Iris pigment epithelial cell (primary cell): ENCODE data around the gene RMRP.
"Not testable (repeated sequence)": the region's sequence is repeated elsewhere in the genome, so short reads cannot be mapped to it uniquely, and the experiment has no call there.

Experiments
- DNase-seq: peaks from one replicate; pipeline ENCODE4 v3.0.0-alpha.2; 2011; ENCODE audit warnings: low read depth

The RMRP gene

DNA sequence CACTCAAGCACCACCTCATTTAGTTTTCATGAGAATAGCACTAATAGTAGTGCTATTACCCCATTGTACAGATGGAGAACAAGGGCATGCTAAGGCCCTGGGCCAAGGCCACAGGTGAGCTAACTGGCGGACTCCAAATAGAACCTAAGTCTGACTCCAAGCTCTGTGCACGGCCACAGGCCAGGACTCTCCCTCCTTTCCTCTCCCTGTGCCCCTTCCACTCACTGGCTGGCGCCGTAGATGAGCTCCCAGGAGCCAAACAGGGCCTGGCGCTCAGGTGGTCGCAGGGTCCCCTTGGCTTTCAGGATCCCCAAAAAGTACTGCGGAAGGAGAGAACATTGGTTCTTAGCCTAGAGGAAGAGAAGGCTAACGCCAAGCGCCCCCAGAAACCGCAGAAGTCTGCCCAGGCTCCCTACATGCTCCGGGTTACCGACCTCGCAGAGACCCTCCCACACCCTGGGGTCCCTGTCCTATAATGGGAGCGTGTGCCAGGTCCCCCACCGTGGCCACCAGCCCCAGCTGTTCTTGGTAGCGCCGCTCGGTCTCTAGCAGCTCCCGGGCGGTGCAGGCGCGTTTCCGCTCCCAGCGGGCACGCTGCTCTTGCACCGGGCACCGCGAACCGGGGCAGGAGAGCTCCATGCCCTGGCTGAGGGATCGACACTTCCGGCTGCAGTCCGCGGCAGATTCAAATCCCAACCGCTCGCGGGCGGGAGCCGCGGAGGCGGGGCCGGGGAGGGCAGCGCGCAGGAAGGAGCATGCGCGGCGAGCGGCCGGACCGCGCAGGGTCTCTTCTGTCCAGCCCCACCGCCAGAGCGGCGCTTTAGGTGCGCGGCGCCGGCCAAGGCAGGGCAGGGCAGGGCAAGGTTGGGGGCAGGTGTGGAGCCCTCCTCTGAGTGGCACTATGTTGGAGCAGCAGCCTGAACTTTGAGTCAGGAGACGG, 7.0 kb upstream of the RMRP start, which contains the start of gene ARHGEF39:
TSS of gene ARHGEF39 (minus strand) at position 665 of the 940 bp plus-strand sequence. CDS start at position 639, 26 bp downstream.
- peak; percentile 66 for DNase-seq

DNA sequence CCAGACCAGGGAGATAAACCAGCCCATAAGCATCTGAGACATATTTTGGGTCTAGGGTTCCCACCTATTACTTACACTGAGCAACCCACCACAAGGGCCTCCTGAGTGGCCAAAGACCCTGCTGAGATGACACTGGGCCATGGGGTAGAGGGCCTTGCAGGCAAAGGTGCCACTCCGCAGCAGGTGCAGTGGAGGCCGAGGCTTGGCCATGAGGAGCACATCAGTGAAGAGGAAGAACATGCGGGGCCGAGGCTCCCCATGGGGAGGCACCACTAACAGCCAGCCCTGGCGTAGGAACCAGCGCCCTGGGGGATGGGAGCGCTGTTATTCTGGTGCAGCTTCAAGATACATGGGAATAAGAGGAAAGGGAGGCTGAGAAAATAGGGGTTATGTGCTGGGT, 4.6 kb upstream of the RMRP start:
- DNase-seq: no peak

DNA sequence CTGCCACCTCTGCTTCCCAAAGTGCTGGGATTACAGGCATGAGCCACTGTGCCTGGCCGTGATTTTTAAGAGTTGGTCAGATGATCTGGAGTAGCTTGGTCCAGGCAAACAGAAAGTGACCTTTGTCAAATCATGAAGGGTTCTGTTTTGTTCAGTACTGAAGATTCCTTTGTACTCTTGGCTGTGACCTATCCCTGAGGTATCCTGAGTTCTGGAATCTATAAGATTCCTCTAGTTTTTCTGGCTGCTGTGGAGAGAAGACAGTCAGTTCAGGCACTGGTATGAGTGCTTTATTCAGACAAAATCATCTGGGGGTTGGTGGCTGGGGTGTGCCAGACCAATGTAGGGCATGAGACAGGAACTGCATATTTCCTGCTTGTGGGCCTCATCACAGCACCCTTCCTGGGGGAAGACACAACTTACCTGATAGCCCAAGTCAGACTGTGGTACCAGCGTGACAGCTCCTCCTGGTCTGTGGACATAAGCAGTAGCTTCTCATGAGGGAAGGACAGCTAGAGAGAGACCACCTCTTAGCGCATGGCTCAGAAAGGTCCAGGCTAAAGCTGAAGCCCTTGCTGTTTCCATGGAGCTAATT, 4.0 kb upstream of the RMRP start:
- no peak for DNase-seq

DNA sequence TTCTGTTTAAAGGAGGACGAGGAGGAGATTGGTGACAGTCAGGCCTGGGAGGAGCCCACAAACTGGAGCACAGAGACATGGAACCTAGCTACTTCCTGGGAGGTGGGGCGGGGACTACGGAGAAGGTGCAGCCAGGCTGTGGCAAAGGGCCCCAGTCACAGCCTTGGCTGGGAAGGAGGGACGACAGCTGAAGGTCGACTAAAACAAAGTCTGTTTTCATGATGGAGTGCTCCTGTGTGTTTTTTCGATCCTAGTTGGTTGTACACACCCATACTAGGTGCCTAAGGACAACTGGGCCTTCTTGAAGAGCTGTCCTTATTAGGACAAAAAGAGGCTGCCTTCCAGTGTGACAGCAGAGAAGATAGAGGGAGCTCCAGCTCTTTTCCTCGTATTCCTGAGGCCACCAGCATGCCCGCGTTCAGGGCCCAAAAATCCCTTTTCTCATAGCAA, 3.2 kb upstream of the RMRP start:
- peak; percentile 44 for DNase-seq

DNA sequence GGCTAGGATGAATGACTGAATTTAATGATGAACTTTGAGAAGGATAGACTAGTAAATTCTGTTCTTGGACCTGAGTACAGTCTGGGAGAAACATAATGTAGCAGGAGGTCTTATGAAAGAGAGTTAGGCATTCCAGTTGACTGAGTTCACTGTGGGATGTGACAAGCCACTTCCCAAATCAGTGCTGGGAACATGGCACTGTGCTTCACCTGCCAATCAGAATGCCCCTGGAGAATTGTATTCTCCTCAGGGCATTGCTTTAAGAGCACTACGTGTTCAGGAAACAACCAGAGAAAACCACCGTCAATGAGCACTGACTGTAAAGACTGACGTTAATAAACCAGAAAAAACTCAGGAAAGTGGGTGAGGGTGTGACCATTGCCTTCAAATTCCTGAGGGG, 1.5 kb upstream of the RMRP start:
- DNase-seq: peak; percentile 31

DNA sequence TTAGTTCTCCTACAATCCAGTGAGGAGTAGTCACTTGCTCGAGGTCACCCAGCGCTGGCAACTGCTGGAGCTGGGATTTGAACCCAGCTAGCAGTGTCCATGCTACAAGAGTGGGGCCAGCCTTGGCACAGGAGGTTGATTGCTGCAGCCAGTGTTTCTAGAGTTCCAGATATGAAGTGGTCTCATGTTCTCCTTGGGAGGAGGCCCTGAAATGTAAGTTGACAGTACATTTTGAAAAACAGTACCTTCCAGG, 1.1 kb upstream of the RMRP start:
- DNase-seq: peak; percentile 61

DNA sequence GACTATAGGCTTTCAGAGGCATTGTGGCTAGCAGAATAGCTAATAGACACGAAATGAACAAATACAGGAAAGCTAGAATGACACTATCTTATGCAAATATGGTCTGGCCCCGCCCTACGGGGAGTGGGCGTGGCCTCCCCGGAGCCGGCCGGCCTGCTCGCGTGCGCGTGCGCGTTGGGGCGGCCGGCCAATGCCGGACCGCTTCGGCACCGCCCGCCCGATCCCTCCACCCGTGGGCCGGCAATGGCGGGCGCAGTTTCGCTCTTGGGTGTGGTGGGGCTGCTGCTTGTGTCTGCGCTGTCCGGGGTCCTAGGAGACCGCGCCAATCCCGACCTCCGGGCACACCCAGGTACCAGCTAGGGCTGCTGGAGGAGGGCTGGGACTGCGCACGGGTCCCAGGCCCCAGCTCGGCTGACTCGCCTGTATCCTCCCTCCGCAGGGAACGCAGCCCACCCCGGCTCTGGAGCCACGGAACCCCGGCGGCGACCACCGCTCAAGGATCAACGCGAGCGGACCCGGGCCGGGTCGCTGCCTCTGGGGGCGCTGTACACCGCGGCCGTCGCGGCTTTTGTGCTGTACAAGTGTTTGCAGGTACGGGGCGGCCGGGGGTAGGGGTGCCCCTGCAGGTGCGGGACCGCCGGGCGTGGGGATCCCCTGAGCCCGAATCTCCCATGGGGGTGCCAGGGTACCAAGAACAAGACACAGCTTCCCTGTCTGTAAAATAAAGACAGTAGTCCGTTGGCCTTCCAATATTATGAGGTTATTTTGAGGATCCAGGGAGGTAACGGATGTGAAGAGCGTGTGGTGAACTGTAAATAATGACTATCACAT, 533 bp upstream of the RMRP start, which contains the start of gene CCDC107:
TSS of gene CCDC107 (plus strand) at position 156 of the 831 bp plus-strand sequence. CDS start at position 244, 88 bp downstream.
- peak; percentile 70 for DNase-seq

DNA sequence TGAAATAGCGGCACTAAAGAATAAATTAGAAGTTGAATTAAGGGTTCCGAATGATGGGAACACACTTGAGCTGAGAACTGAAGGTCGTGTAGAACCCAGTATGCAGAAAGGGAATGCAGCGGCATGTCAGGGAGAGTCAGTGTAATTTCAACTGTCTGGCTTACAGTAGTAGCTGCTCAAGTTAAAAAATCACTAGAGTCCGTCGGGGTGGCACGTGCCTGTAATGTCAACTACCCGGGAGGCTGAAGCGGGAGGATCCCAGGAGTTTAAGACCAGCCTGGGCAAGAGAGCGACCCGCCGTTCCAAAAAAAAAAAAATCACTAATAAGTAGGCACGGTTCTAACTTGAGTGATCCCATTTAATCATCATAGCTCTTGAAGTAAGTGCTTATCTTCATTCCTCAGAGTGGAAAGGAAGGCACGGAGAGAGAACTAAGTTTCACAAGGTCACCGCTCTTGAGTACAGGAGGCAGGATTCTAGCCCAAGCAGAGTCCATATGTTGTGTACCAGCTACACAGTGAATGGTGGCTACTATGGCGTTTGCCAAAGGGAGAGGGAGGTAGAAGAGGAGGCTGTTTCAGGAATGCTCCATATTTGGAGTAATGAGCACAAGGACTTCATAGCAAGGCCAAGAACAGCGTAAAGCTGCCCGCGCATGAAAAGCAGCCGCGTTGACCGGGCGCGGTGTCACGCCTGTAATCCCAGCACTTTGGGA, 831 bp downstream of the RMRP start:
- peak; percentile 38 for DNase-seq

DNA sequence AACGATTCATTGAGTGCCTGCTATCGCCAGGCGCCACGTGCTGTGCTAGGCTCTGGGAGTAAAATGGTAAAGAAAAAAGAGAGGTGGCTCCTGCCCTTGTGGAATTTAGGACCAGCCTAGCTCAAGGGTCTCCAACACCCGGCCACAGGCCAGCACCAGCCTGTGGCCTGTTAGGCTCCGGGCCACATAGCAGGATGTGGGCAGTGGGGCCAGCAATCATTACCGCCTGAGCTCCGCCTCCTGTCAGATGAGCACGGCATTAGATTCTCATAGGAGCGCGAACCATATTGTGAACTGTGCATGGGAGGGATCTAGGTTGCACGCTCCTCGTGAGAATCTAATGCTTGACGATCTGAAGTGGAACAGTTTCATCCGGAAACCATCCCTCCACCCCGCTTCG, 1.5 kb downstream of the RMRP start:
- DNase-seq: no peak

DNA sequence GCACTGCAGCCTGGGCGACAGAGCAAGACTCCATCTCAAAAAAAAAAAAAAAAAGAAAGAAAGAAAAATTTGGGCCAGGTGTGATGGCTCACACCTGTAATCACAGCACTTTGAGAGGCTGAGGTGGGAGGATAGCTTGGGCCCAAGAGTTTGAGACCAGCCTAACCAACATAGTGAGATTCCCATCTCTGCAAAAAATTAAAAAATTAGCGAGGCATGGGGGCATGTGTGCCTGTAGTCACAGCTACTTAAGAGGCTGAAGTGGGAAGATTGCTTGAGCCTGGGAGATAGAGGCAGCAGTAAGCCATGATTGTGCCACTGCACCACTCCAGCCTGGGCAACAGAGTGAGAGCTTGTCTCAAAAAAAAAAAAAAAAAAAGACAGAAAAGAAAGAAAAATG, 4.2 kb downstream of the RMRP start:
- no peak for DNase-seq

DNA sequence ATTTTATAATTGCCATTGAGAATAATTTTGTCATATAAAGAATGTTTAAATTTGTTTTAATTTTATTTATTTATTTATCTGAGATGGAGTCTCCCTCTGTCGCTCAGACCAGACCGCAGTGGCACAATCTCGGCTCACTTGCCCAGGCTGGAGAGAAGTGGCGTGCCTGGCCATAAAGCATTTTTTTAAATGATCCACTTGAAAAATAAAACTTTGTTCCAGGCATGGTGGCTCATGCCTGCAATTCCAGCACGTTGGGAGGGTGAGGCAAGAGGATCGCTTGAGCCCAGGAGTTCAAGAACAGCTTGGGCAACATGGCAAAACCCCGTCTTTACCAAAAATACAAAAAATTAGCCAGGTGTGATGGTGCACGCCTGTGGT, 5.0 kb downstream of the RMRP start:
- no peak for DNase-seq

DNA sequence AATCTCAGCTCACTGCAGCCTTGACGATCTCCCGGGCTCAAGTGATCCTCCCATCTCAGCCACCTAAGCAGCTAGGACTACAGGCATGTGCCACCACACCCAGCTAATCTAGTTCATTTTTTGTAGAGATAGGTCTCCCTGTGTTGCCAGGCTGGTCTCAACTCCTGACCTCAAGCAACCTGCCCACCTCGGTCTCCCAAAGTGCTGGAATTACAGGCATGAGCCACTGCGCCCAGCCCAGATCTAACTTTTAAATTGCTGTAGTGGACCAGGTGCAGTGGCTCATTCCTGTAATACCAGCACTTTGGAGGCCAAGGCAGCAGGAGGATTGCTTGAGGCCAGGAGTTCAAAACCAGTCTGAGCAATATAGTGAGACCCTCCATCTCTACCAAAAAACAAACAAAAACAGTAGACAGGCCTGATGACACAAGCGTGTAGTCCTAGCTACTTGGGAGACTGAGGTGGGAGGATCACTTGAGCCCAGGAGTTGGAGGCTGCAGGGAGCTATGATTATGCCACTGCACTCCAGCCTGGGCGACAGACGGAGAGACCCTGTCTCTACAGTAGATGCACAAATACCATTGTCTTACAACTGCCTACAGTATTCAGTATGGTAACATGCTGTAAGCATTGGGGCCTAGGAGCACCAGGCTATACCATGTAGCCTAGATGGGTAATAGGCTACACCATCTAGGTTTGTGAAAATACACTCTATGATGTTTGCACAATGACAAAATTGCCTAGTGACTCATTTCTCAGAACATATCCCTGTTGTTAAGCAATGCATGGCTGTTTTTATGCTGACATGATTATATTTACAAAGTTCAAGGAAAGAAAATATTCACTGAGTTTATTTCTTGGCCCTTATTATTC, 5.6 kb downstream of the RMRP start:
- peak; percentile 79 for DNase-seq

DNA sequence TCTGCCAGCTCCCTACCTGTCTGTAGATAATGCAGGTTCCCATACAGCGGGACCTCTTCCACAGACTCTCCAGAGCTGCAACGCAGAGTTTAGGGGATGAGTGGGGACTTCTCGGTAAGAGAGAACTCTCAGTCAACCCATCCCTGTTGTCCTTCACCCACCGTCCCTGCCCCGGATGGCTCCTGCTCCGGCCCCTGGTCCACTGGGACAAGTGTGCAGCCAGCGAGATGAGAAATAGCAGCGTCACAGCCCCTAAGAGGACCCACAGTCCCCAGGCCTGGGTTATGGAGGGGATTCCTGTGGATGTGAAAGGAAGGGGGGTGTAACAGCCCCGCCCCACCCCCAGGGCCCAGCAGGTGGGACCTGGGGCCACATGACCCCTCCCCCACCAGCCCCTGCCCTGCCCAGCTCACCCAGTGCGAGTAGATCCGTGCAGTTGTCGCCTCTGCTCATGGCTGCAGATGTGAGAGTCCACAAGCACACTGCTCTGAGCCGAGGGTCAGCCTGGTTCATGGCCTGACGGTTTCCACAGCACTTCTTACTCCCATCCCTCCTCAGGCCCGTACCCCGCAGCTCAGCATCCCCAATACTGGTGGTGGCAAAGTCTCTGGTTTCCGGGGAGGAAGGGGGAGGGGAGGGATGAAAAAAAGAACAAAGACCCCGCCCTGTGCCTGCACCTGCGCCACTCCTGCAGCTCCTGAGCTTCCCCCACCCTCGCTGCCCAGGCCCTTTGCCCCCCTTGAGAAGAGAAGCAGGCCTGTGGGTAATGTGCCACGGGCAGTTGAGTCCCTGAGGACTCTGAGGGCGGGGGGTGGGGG, 7.3 kb downstream of the RMRP start, which contains the start of gene SIT1:
TSS of gene SIT1 (minus strand) at position 591 of the 818 bp plus-strand sequence. CDS start at position 513, 78 bp downstream.
- no peak for DNase-seq

DNA sequence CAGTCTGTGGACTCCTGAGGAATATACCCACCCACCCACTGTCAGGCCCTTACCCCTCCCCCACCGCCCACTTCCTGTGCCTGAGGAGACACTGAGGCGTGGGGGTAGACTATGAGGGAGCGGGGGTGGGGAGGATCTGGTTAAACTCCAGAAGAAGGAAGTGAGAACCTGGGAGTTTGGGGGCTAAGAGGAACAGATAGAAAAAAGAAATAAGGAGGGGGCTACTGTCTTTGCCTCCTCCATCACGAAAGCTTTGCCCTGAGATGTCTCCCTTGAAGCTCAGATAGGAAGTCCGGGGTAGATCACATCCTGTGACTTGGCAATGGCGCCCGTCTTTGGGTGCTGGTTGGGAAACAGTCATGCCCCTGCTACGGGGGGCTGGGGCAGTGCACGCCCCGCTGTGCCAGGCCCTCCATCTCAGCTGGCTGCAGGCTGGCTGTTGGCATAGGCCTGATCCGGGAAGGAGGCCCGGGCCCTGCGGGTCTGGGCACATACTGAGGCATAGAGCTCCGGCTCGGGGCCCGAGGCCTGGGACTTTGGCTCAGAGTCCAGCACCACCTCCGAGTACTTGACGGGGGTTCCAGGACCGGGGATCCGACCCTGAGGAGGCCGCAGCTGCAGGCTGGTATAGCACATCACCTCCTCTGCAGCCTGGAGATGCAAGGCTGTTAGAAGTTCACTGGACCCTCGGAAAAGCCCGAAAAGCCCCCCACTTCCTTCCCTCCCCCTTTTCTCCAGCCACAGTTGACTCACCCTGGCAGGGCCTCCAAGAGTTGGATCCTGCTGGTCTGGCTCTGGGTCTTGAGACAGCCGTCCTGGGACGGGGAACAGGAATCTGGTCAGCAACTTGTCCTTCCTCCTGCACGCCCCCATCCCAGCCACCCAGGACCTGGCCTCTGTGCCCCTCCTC, 8.1 kb downstream of the RMRP start:
- no peak for DNase-seq

DNA sequence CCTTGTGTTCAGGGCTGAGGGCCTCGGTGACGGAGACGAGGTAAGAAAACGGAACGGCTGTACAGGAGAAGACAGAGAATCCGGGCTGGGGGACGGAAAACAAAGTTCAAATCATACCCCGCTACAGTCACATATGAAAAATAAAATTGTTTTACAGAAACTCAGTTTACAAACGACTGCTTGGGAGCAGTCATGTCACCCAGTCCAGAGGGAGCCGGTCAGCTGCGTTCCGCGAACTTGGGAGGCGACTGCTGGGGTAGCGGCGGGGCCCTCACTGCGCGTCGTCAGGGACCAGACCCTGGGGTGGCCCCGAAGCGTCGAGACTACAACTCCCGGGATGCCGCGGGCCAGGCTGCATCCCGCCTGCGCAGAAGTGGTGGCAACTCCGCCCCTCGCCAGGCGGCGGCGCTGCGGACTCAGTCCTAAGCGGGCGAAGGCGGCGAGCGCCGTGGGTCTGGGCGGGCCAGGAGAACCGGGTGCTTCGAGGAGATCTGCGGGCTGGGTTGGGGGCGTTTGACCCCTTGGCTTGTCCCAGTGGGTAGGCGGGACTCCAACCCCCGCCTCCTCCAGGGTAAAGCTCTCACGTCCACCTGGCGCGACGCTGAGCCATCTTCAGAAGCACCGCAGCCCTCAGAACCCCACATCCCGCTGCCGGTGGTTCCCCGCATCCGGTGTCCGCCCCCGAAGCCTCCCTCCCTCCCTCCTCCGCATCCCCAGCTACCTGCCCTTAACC, 11.1 kb downstream of the RMRP start:
- DNase-seq: peak; percentile 84

DNA sequence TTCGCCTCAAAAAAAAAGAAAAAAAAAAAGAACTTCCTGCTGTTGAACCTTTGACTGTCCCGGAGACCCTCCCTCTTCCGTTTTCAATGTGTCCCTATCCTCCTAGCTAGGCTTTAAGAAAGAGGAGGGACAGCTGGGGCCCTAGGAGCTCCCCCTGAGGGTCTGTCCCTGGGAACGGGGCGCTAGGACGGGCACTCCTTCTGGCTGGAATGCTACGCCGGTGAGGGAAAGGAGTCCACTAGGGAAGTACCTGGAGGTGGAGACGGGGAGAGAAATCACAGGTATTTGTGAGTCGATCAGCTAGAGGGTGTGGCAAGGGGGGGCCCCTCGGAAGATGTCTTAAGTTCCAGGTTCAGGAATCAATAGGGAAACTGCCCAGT, 11.7 kb downstream of the RMRP start:
- no peak for DNase-seq

DNA sequence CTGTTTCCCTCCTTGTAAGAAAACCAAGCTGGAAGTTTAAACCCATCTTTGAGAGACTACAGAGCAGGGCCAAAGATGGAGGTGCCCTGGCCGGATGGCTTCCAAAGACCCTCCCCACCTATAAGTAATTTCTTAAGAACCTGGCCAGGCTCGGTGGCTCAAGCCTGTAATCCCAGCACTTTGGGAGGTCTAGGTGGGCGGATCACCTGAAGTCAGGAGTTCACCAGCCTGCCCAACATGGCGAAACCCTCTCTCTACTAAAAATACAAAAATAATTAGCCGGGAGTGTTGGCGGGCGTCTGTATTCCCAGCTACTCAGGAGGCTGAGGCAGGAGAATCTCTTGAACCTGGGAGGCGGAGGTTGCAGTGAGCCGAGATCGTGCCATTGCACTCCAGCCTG, 12.1 kb downstream of the RMRP start:
- not testable (repeated sequence) for DNase-seq

DNA sequence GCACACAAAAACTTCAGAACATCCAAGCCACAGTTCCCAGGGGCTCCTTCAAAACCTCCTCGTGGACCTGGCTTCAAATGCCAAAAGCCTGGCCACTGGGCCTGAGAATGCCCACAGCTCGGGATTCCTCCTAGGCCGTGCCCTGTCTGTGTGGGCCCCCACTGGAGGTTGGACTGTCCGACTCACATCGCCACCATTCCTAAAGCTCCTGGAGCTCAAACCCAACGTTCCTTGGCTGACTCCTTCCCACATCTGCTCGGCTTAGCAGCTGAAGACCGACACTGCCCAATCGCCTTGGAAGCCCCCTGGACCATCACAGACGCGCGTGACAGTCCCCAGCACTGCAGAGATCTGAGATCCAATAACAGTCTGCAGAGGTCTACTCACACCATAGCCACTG, 14.8 kb downstream of the RMRP start:
- no peak for DNase-seq
